BJ (cell line): Measurements from ENCODE around the gene GPRIN1. TPM values are rescaled to one million over a fixed set of nuclear protein-coding genes. Genes with fewer than 3 reads are reported as not detected.
A peak's percentile ranks its signal among the peaks of the same experiment; 100 is the strongest.

Experiments
- CTCF ChIA-PET: fragments of 350-600 bp; formaldehyde crosslinking; extraction: SDS; loops from one replicate; lab custom pipeline; 2021; ENCODE audit warnings: antibody characterized with exemption, inconsistent platforms; lab: Yijun Ruan, JAX
- POLR2A ChIA-PET: fragments of 300-600 bp; sonication (Branson Sonifier 250); formaldehyde crosslinking; extraction: SDS; loops from one replicate; lab custom pipeline; 2021; ENCODE audit warnings: antibody characterized with exemption; lab: Charles Lee
- DNase-seq: peaks from one replicate; pipeline ENCODE4 v3.0.0-alpha.2; 2011; ENCODE audit warnings: low read depth
- H3K27me3 ChIP-seq: 2 replicates; pipeline ENCODE4 v1.6.0; 2011; ENCODE audit warnings: low read length; ENCODE audit not compliant: control insufficient read depth, insufficient read depth
- H3K36me3 ChIP-seq: 2 replicates; pipeline ENCODE4 v1.5.1; 2011; ENCODE audit warnings: low read length; ENCODE audit not compliant: control insufficient read depth, insufficient read depth
- H3K4me3 ChIP-seq: 2 replicates; pipeline ENCODE4 v1.5.1; 2011; ENCODE audit warnings: low read depth, mild to moderate bottlenecking, control low read depth, low read length
- polyA plus RNA-seq: library from polyadenylated mRNA; depleted of rRNA; stranded (reverse); fragments of >200 nt; gene quantifications from 2 replicates; pipeline ENCODE4 v1.2.3, GENCODE V29; 2011
- TF ChIP-seq, protein P1 (sequence below): IDR thresholded peaks from 2 replicates; pipeline ENCODE4 v1.5.1; 2011; ENCODE audit warnings: low read depth, mild to moderate bottlenecking, control low read depth, inconsistent platforms, low read length, moderate library complexity; ENCODE audit not compliant: insufficient read depth

Gene GPRIN1
- polyA plus RNA-seq, 1 experiment: 2.4 TPM

GRCh38 chr5:176646707-176647029, 36.7 kb upstream of the GPRIN1 start:
- no peaks in the 10 kb centered on the region for H3K27me3 ChIP-seq
- no peaks in the 10 kb centered on the region for H3K36me3 ChIP-seq
- DNase-seq: no peak
- POLR2A ChIA-PET: interaction anchor here (1.0 kb wide), 1 partner anchor 14 kb away, joined by 3 read pairs; no protein-coding TSS in a partner anchor
- CTCF ChIA-PET: interaction anchor here (0.8 to 7.4 kb wide), 6 partner anchors 13 to 240 kb away, joined by 3 to 68 read pairs (median 4); partner anchors contain the start of genes EIF4E1B and SNCB
- TF ChIP-seq, protein P1, sequence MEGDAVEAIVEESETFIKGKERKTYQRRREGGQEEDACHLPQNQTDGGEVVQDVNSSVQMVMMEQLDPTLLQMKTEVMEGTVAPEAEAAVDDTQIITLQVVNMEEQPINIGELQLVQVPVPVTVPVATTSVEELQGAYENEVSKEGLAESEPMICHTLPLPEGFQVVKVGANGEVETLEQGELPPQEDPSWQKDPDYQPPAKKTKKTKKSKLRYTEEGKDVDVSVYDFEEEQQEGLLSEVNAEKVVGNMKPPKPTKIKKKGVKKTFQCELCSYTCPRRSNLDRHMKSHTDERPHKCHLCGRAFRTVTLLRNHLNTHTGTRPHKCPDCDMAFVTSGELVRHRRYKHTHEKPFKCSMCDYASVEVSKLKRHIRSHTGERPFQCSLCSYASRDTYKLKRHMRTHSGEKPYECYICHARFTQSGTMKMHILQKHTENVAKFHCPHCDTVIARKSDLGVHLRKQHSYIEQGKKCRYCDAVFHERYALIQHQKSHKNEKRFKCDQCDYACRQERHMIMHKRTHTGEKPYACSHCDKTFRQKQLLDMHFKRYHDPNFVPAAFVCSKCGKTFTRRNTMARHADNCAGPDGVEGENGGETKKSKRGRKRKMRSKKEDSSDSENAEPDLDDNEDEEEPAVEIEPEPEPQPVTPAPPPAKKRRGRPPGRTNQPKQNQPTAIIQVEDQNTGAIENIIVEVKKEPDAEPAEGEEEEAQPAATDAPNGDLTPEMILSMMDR: no peak
- H3K4me3 ChIP-seq: peak overlapping the region; percentile 22

DNA sequence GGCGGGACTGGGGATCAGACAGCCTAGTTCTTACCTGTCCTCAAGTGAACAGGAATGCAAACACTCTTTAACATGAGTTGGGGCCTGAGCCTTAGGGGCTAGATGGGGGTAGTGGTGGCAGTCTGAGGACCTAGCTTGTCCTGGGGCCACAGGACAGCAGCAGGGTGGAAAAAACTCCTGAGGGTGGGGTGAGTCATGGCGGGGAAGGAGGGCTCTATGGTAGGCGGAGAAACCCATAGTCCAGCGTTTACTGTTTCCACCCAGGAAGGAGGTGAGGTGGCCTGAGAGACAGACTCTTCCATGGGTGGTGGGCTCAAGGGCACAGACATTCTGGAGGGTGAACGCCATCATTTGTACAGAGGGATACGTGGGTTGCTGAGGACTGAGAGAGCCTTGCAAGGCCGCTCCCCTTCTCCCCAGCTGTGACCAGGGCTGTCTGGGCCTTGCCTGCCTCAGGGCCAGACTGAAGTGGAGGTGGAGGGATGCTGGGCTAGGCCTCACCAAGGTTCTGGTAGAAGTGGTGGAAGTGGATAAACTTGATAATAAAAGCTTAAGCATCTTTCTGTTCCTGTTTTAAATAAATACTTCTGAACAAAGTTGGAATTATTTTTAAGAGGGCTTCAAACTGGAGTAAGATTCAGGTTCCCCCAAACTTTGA, 36.2 kb upstream of the GPRIN1 start:
- CTCF ChIA-PET: interaction anchor here (0.8 to 7.4 kb wide), 6 partner anchors 13 to 239 kb away, joined by 3 to 68 read pairs (median 4); partner anchors contain the start of genes EIF4E1B and SNCB
- TF ChIP-seq, protein P1: no peak
- Histone ChIP-seq H3K36me3 (no peaks in the 10 kb centered on the region), H3K4me3 (no peak overlapping the region), H3K27me3 (no peaks in the 10 kb centered on the region; the same call in 1 of the 2 replicates)
- no peak for DNase-seq
- POLR2A ChIA-PET: no interaction called here

GRCh38 chr5:176644878-176645670, 35.1 kb upstream of the GPRIN1 start:
- ChIA-PET POLR2A (no interaction called here), CTCF (no interaction called here)
- Histone ChIP-seq H3K36me3 (no peaks in the 10 kb centered on the region), H3K27me3 (no peaks in the 10 kb centered on the region; the same call in 1 of the 2 replicates), H3K4me3 (no peak overlapping the region)
- no peak for DNase-seq
- TF ChIP-seq, protein P1: no peak

GRCh38 chr5:176644294-176644693, 34.3 kb upstream of the GPRIN1 start:
- Histone ChIP-seq H3K36me3 (no peaks in the 10 kb centered on the region), H3K27me3 (no peaks in the 10 kb centered on the region; the same call in 1 of the 2 replicates), H3K4me3 (no peak overlapping the region)
- CTCF ChIA-PET: interaction anchor here (1.1 to 1.7 kb wide), 2 partner anchors 16 to 71 kb away, joined by 3 to 5 read pairs; no protein-coding TSS in a partner anchor
- no peak for DNase-seq
- POLR2A ChIA-PET: no interaction called here
- TF ChIP-seq, protein P1: no peak
